DND-41 (cell line): ENCODE results near the gene FARSB.
A peak's percentile ranks its signal among the peaks of the same experiment; 100 is the strongest.
"Not testable (repeated sequence)": the region's sequence is repeated elsewhere in the genome, so short reads cannot be mapped to it uniquely, and the experiment has no call there.

Experiments
- ATAC-seq: fragments of 200-7000 bp; cut with Tn5 transposase; 3 replicates; pipeline ENCODE4 v1.9.1; 2021; ENCODE audit warnings: low read depth; ENCODE audit not compliant: insufficient read depth
- DNase-seq: peaks from one replicate; pipeline ENCODE4 v3.0.0-alpha.2; 2020
- H2AFZ ChIP-seq: 2 replicates; pipeline ENCODE4 v1.6.0; 2012; ENCODE audit warnings: low read depth, low read length
- H3K27ac ChIP-seq: 2 replicates; pipeline ENCODE4 v1.5.1; 2012; ENCODE audit warnings: low read length, inconsistent platforms
- H3K27me3 ChIP-seq: fragments of 200-600 bp; sonication (generic); 2 replicates; pipeline ENCODE4 v1.6.0; 2012; ENCODE audit warnings: low read length, mild to moderate bottlenecking, inconsistent platforms; ENCODE audit not compliant: insufficient read depth, poor library complexity
- H3K36me3 ChIP-seq: 2 replicates; pipeline ENCODE4 v1.5.1; 2012; ENCODE audit warnings: low read length, inconsistent platforms; ENCODE audit not compliant: insufficient read depth
- H3K4me1 ChIP-seq: 2 replicates; pipeline ENCODE4 v1.5.1; 2012; ENCODE audit warnings: mild to moderate bottlenecking, low read length; ENCODE audit not compliant: insufficient read depth
- H3K4me2 ChIP-seq: 2 replicates; pipeline ENCODE4 v1.6.0; 2012; ENCODE audit warnings: mild to moderate bottlenecking, moderate library complexity, low read length, inconsistent platforms; ENCODE audit not compliant: insufficient read depth
- H3K4me3 ChIP-seq, 2 experiments: fragments of 200-600 bp in 1 of 2; shearing (Covaris generic) in 1 of 2; 2 replicates each; pipeline ENCODE4 v1.5.1; 2012 to 2016; ENCODE audit warnings: inconsistent platforms in 2 of 2, low read length in 2 of 2, mild to moderate bottlenecking in 2 of 2, low read depth in 1 of 2, moderate library complexity in 1 of 2
- H3K79me2 ChIP-seq: 2 replicates; pipeline ENCODE4 v1.6.0; 2012; ENCODE audit warnings: low read length, inconsistent platforms; ENCODE audit not compliant: insufficient read depth
- H3K9ac ChIP-seq: 2 replicates; pipeline ENCODE4 v1.6.0; 2012; ENCODE audit warnings: low read depth, mild to moderate bottlenecking, inconsistent platforms, low read length, moderate library complexity
- H3K9me3 ChIP-seq: 2 replicates; pipeline ENCODE4 v1.5.1; 2012; ENCODE audit warnings: low read length, moderate library complexity, mild to moderate bottlenecking, inconsistent platforms; ENCODE audit not compliant: insufficient read depth, severe bottlenecking
- H4K20me1 ChIP-seq: 2 replicates; pipeline ENCODE4 v1.6.0; 2012; ENCODE audit warnings: low read length; ENCODE audit not compliant: insufficient read depth
- EZH2 ChIP-seq: IDR thresholded peaks from 3 replicates; pipeline ENCODE4 v1.6.1; 2012; ENCODE audit warnings: borderline replicate concordance, low read depth, mild to moderate bottlenecking, moderate library complexity, low read length, inconsistent platforms; ENCODE audit not compliant: severe bottlenecking
- TF ChIP-seq, protein P1 (sequence below): IDR thresholded peaks from 2 replicates; pipeline ENCODE4 v1.5.1; 2012; ENCODE audit warnings: borderline replicate concordance, low read length, moderate library complexity, mild to moderate bottlenecking; ENCODE audit not compliant: poor library complexity, severe bottlenecking; ENCODE audit errors: extremely low read depth

FARSB gene

DNA sequence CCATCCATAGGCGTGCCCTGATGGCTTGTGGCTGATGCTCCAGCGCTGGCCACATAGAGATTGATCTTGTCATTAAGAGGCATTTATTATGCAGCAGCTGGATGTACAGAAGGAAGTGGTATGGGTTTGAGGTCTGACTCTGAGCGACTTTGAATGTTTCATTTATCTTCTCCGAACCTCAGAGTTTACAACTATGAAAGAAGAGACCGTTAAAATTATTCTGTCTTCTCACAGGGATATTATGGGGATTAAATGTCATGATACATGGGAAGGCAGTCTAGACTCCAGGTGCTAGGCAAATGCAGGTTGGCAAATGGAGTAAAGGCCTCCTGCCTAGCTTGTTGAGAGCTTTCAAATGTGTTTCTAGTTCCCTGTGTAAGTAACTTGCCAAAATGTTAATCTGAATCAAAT, 45.8 kb upstream of the FARSB start:
- Histone ChIP-seq H3K36me3 (no peaks in the 10 kb centered on the region), H3K9me3 (no peaks in the 10 kb centered on the region), H2AFZ (no peak overlapping the region), H3K9ac (peak overlapping the region; percentile 2; the same call in 1 of the 2 replicates), H3K27me3 (no peaks in the 10 kb centered on the region), H3K79me2 (no peaks in the 10 kb centered on the region), H4K20me1 (no peaks in the 10 kb centered on the region), H3K4me2 (peak overlapping the region; percentile 30), H3K4me1 (peaks cover 36% of the 10 kb centered on the region), H3K27ac (peak overlapping the region; percentile 68), H3K4me3 (no peak overlapping the region)
- peak; percentile 99 for ATAC-seq
- TF ChIP-seq EZH2, result no peak
- TF ChIP-seq, protein P1, sequence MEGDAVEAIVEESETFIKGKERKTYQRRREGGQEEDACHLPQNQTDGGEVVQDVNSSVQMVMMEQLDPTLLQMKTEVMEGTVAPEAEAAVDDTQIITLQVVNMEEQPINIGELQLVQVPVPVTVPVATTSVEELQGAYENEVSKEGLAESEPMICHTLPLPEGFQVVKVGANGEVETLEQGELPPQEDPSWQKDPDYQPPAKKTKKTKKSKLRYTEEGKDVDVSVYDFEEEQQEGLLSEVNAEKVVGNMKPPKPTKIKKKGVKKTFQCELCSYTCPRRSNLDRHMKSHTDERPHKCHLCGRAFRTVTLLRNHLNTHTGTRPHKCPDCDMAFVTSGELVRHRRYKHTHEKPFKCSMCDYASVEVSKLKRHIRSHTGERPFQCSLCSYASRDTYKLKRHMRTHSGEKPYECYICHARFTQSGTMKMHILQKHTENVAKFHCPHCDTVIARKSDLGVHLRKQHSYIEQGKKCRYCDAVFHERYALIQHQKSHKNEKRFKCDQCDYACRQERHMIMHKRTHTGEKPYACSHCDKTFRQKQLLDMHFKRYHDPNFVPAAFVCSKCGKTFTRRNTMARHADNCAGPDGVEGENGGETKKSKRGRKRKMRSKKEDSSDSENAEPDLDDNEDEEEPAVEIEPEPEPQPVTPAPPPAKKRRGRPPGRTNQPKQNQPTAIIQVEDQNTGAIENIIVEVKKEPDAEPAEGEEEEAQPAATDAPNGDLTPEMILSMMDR, result no peak
- peak; percentile 78 for DNase-seq

DNA sequence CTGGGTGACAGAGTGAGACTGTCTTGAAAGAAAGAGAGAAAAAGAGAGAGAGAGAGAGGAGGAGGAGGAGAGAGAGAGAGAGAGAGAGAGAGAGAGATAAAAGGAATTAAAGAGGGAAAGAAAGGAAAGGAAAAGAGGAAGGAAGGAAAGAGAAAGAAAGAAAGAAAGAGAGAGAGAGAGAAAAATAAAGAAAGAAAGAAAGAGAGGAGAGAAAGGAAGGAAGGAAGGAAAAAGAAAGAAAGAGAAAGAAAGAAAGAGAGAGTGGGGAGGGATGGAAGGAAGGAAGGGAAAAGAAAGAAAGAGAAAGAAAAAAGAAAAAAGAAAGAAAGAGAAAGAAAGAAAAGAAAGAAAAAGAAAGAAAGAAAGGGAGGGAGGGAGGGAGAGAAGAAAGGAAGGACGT, 45.3 kb upstream of the FARSB start:
- H3K27ac ChIP-seq, result peak overlapping the region; percentile 44; the same call in 1 of the 2 replicates
- peak overlapping the region in 1 of 2 experiments; percentile 21; a peak in 2 of 4 replicates for H3K4me3 ChIP-seq
- no peaks in the 10 kb centered on the region for H3K27me3 ChIP-seq
- no peaks in the 10 kb centered on the region for H3K9me3 ChIP-seq
- TF ChIP-seq, protein P1, result no peak
- no peak for TF ChIP-seq EZH2
- no peak for DNase-seq
- no peak for ATAC-seq
- no peaks in the 10 kb centered on the region for H3K36me3 ChIP-seq
- no peak overlapping the region for H2AFZ ChIP-seq
- H3K79me2 ChIP-seq, result no peaks in the 10 kb centered on the region
- no peaks in the 10 kb centered on the region for H4K20me1 ChIP-seq
- H3K9ac ChIP-seq, result 0 out of 2 replicates have a peak overlapping the region, but pooled peaks have one; percentile 6
- peak overlapping the region; percentile 30 for H3K4me2 ChIP-seq
- peaks cover 36% of the 10 kb centered on the region for H3K4me1 ChIP-seq

DNA sequence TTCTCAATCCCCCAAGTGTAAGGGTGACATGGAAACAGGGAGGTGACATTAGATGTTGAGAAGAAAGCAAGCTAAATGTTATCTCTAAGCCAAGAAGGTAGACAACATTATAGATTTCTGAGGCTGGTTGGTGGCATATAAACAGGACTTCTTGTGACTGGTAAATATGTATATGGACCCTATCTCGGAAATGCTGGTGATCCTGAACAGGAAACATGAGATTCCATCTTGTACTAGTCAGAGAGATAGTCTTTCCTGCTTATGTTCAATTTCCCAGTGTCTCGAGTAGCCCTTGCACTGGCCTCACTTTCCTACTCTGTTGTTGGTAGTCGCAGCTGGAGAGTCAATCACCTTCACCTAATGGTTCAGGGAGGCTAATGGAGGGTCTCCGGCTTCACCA, 42.4 kb upstream of the FARSB start:
- H3K36me3 ChIP-seq, result no peaks in the 10 kb centered on the region
- no peak overlapping the region for H3K9ac ChIP-seq
- H3K4me2 ChIP-seq, result no peak overlapping the region
- no peak overlapping the region for H2AFZ ChIP-seq
- no peak overlapping the region for H3K27ac ChIP-seq
- no peaks in the 10 kb centered on the region for H3K27me3 ChIP-seq
- no peaks in the 10 kb centered on the region for H3K79me2 ChIP-seq
- no peaks in the 10 kb centered on the region for H3K9me3 ChIP-seq
- no peaks in the 10 kb centered on the region for H4K20me1 ChIP-seq
- no peak overlapping the region for H3K4me3 ChIP-seq
- DNase-seq (no peak), ATAC-seq (no peak)
- TF ChIP-seq EZH2, result no peak
- H3K4me1 ChIP-seq, result peaks cover 29% of the 10 kb centered on the region

DNA sequence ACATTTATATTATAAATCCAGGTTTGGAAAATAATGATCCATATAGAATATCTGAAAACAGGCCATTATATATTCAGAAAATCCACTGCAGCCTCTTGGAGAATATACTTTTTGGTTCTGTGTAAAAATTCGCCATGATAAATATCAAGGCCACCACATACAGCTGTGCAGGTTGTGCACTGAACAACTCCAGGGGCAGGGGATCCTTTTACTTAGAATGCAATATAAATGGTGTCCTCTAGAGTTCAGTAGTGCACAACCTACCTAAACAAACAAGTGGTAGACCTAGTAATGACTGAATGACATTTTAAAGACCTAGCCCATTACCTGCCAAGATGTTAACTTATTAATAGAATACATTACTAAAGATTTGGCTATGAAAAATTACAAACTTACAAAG, 37.9 kb upstream of the FARSB start:
- TF ChIP-seq EZH2, result no peak
- TF ChIP-seq, protein P1, result peak; percentile 51
- Histone ChIP-seq H3K4me3 (no peak overlapping the region), H3K9ac (no peak overlapping the region), H3K27ac (no peak overlapping the region), H2AFZ (no peak overlapping the region), H3K36me3 (no peaks in the 10 kb centered on the region), H3K79me2 (no peaks in the 10 kb centered on the region), H4K20me1 (no peaks in the 10 kb centered on the region), H3K27me3 (no peaks in the 10 kb centered on the region), H3K4me1 (peaks cover 9% of the 10 kb centered on the region), H3K4me2 (no peak overlapping the region), H3K9me3 (no peaks in the 10 kb centered on the region)
- ATAC-seq (0 out of 3 replicates have a peak, but pooled peaks have one; percentile 43), DNase-seq (no peak)

DNA sequence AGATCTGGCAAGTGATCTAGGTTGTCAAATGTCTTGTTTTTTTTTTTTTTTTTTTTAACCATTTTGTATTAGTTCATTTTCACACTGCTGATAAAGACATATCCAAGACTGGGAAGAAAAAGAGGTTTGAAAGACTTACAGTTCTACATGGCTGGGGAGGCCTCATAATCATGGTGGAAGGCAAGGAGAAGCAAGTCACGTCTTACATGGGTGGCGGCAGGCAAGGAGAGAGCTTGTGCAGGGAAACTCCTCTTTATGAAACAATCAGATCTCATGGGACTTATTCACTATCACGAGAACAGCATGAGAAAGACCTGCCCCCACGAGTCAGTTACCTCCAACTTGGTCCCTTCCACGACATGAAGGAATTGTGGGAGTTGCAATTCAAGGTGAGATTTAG, 37.5 kb upstream of the FARSB start:
- not testable (repeated sequence) for H3K27me3 ChIP-seq, H3K9me3 ChIP-seq, H3K79me2 ChIP-seq, H3K9ac ChIP-seq, H3K4me3 ChIP-seq, H3K4me2 ChIP-seq, DNase-seq, H3K4me1 ChIP-seq, H3K36me3 ChIP-seq, H4K20me1 ChIP-seq, H2AFZ ChIP-seq, H3K27ac ChIP-seq, ATAC-seq
